Neural cell (in vitro differentiated cells): Measurements from ENCODE around the gene SOCS3. TPM values are rescaled to one million over a fixed set of nuclear protein-coding genes. Genes with fewer than 3 reads are reported as not detected.

Experiments
- H2AFZ ChIP-seq: fragments of 200-600, 300-800 bp; sonication (generic), shearing (Covaris generic); 2 replicates; pipeline ENCODE4 v1.6.0; 2014; ENCODE audit warnings: low read depth, mild to moderate bottlenecking, antibody characterized with exemption, low read length, moderate library complexity
- H3F3A ChIP-seq: fragments of 200-600 bp; shearing (Covaris generic); 2 replicates; pipeline ENCODE4 v1.6.1; 2016; ENCODE audit warnings: mild to moderate bottlenecking, moderate library complexity, mixed read lengths, antibody characterized with exemption, low read length; ENCODE audit not compliant: insufficient read depth, poor library complexity, severe bottlenecking
- H3K27ac ChIP-seq: fragments of 200-600, 300-800 bp; sonication (generic), shearing (Covaris generic); 2 replicates; pipeline ENCODE4 v1.5.1; 2014; ENCODE audit warnings: mild to moderate bottlenecking, low read length, moderate library complexity
- H3K27me3 ChIP-seq: fragments of 300-800, 200-600 bp; sonication (generic), shearing (Covaris generic); 2 replicates; pipeline ENCODE4 v1.6.0; 2014; ENCODE audit warnings: mild to moderate bottlenecking, low read depth, low read length, moderate library complexity; ENCODE audit not compliant: insufficient read depth
- H3K36me3 ChIP-seq: fragments of 300-800, 200-600 bp; sonication (generic), shearing (Covaris generic); 2 replicates; pipeline ENCODE4 v1.5.1; 2014; ENCODE audit warnings: mild to moderate bottlenecking, antibody characterized with exemption, low read length, moderate library complexity; ENCODE audit not compliant: insufficient read depth
- H3K4me2 ChIP-seq: fragments of 300-800, 200-600 bp; sonication (generic), shearing (Covaris generic); 2 replicates; pipeline ENCODE4 v1.6.0; 2014; ENCODE audit warnings: mild to moderate bottlenecking, low read length
- H3K4me3 ChIP-seq: fragments of 300-800, 200-600 bp; sonication (generic), shearing (Covaris generic); 2 replicates; pipeline ENCODE4 v1.5.1; 2014; ENCODE audit warnings: mild to moderate bottlenecking, low read length, moderate library complexity
- H3K79me2 ChIP-seq: fragments of 200-600 bp; shearing (Covaris generic); replicated peaks from 2 replicates; pipeline ENCODE4 v1.6.0; 2014; ENCODE audit warnings: mild to moderate bottlenecking, low read length, moderate library complexity; ENCODE audit not compliant: insufficient read depth
- H3K9ac ChIP-seq: fragments of 300-800, 200-600 bp; sonication (generic), shearing (Covaris generic); 2 replicates; pipeline ENCODE4 v1.6.1; 2016; ENCODE audit warnings: mild to moderate bottlenecking, low read length, mixed read lengths
- H3K9me2 ChIP-seq: fragments of 200-600 bp; shearing (Covaris generic); 2 replicates; pipeline ENCODE4 v1.6.1; 2016; ENCODE audit warnings: mild to moderate bottlenecking, low read length, mixed read lengths; ENCODE audit not compliant: insufficient read depth
- H3K9me3 ChIP-seq: fragments of 200-600, 300-800 bp; sonication (generic), shearing (Covaris generic); 2 replicates; pipeline ENCODE4 v1.6.1; 2016; ENCODE audit warnings: mild to moderate bottlenecking, mixed run types, low read length, moderate library complexity, mixed read lengths
- H4K20me1 ChIP-seq: fragments of 200-600 bp; shearing (Covaris generic); 2 replicates; pipeline ENCODE4 v1.6.1; 2016; ENCODE audit warnings: mild to moderate bottlenecking, mixed run types; ENCODE audit not compliant: insufficient read depth
- CTCF ChIP-seq: fragments of 450-650 bp; IDR thresholded peaks from 2 replicates; pipeline ENCODE4 v1.5.1; 2014; ENCODE audit warnings: antibody characterized with exemption, mild to moderate bottlenecking, moderate library complexity; ENCODE audit not compliant: poor library complexity, severe bottlenecking
- EP300 ChIP-seq: fragments of 450-650 bp; conservative IDR thresholded peaks from 2 replicates; pipeline ENCODE4 v1.6.1; 2014; ENCODE audit warnings: antibody characterized with exemption, mild to moderate bottlenecking, moderate library complexity; ENCODE audit not compliant: poor library complexity, severe bottlenecking
- EZH2 ChIP-seq: fragments of 200-600, 300-800 bp; shearing (Covaris generic), sonication (generic); IDR thresholded peaks from 2 replicates; pipeline ENCODE4 v1.6.1; 2014; ENCODE audit warnings: antibody characterized with exemption, low read length, borderline replicate concordance, mild to moderate bottlenecking; ENCODE audit not compliant: insufficient read depth, poor library complexity, severe bottlenecking
- MXI1 ChIP-seq: fragments of 450-650 bp; conservative IDR thresholded peaks from 2 replicates; pipeline ENCODE4 v1.6.1; 2014; ENCODE audit warnings: antibody characterized with exemption, mild to moderate bottlenecking; ENCODE audit not compliant: poor library complexity, severe bottlenecking
- POLR2AphosphoS5 ChIP-seq: IDR thresholded peaks from 2 replicates; pipeline ENCODE4 v1.6.1; 2012
- RAD21 ChIP-seq: fragments of 450-650 bp; conservative IDR thresholded peaks from 2 replicates; pipeline ENCODE4 v1.6.1; 2014; ENCODE audit warnings: antibody characterized with exemption, mild to moderate bottlenecking, moderate library complexity
- REST ChIP-seq: IDR thresholded peaks from 2 replicates; pipeline ENCODE4 v1.6.1; 2012; ENCODE audit warnings: borderline replicate concordance
- SMC3 ChIP-seq: fragments of 450-650 bp; conservative IDR thresholded peaks from 2 replicates; pipeline ENCODE4 v1.6.1; 2014; ENCODE audit warnings: antibody characterized with exemption, mild to moderate bottlenecking, moderate library complexity; ENCODE audit not compliant: poor library complexity
- TAF1 ChIP-seq: IDR thresholded peaks from 2 replicates; pipeline ENCODE4 v1.6.1; 2012; ENCODE audit warnings: low read depth
- polyA plus RNA-seq: library from polyadenylated mRNA; depleted of rRNA; stranded (reverse); fragments of >200 nt; gene quantifications from 2 replicates; pipeline ENCODE4 v1.2.3, GENCODE V29; 2014

The SOCS3 gene
- polyA plus RNA-seq, 1 donor from 2014 or later, result 5.4 TPM

- Histone ChIP-seq H3F3A (no peaks in the 10 kb centered on the region), H3K9me3 (no peaks in the 10 kb centered on the region), H2AFZ (no peak overlapping the region), H3K9me2 (no peaks in the 10 kb centered on the region), H3K27me3 (no peaks in the 10 kb centered on the region), H3K79me2 (no peaks in the 10 kb centered on the region), H4K20me1 (no peaks in the 10 kb centered on the region), H3K4me2 (no peak overlapping the region), H3K9ac (no peak overlapping the region), H3K27ac (no peak overlapping the region), H3K4me3 (no peak overlapping the region), H3K36me3 (no peaks in the 10 kb centered on the region)
- TF ChIP-seq RAD21 (no peak), REST (no peak)
These were observed 43.9 kb upstream of the SOCS3 start for GRCh38 chr17:78403822-78404221.

GRCh38 chr17:78401891-78402290 is 42.0 kb upstream of the SOCS3 start:
- Histone ChIP-seq H2AFZ (no peak overlapping the region), H3K4me2 (no peak overlapping the region), H3K27ac (no peak overlapping the region), H4K20me1 (no peaks in the 10 kb centered on the region), H3K79me2 (no peaks in the 10 kb centered on the region), H3K9ac (no peak overlapping the region), H3F3A (no peaks in the 10 kb centered on the region), H3K9me3 (no peaks in the 10 kb centered on the region), H3K36me3 (no peaks in the 10 kb centered on the region), H3K27me3 (no peaks in the 10 kb centered on the region), H3K4me3 (no peak overlapping the region), H3K9me2 (no peaks in the 10 kb centered on the region)
- no peak for TF ChIP-seq SMC3
- TF ChIP-seq REST, result no peak
- TF ChIP-seq TAF1, result no peak
- TF ChIP-seq CTCF, result no peak
- TF ChIP-seq POLR2AphosphoS5, result no peak
- TF ChIP-seq EZH2, result no peak
- no peak for TF ChIP-seq MXI1
- TF ChIP-seq EP300, result no peak
- no peak for TF ChIP-seq RAD21
